HG03565 (cell line): ENCODE measurements around the gene STAG1.
"Not testable (repeated sequence)": the region's sequence is repeated elsewhere in the genome, so short reads cannot be mapped to it uniquely, and the experiment has no call there.

Source experiments
- ATAC-seq: cut with Tn5 transposase; IDR thresholded peaks from one replicate; pipeline ENCODE4 v1.9.1; 2021; ENCODE audit warnings: mild to moderate bottlenecking, moderate library complexity; ENCODE audit not compliant: unreplicated experiment

Gene STAG1

GRCh38 chr3:136752172-136752421 lies at the start of gene STAG1:
TSS of gene STAG1 (minus strand) at chr3:136752378. CDS start at chr3:136630898, 121,480 bp downstream.
- ATAC-seq = no peak

- ATAC-seq = not testable (repeated sequence)
These were observed 49.0 kb upstream of the STAG1 start for GRCh38 chr3:136801146-136801545.

- no peak for ATAC-seq
These were observed 40.6 kb upstream of the STAG1 start for GRCh38 chr3:136792556-136793330.

- no peak for ATAC-seq
These were observed 38.6 kb upstream of the STAG1 start for GRCh38 chr3:136790786-136791185.

- ATAC-seq = no peak
These were observed 37.8 kb upstream of the STAG1 start for GRCh38 chr3:136789976-136790375.

GRCh38 chr3:136788154-136788553 lies 36.0 kb upstream of the STAG1 start:
- no peak for ATAC-seq

- ATAC-seq = no peak
These were observed 35.2 kb upstream of the STAG1 start for GRCh38 chr3:136787349-136787748.

DNA sequence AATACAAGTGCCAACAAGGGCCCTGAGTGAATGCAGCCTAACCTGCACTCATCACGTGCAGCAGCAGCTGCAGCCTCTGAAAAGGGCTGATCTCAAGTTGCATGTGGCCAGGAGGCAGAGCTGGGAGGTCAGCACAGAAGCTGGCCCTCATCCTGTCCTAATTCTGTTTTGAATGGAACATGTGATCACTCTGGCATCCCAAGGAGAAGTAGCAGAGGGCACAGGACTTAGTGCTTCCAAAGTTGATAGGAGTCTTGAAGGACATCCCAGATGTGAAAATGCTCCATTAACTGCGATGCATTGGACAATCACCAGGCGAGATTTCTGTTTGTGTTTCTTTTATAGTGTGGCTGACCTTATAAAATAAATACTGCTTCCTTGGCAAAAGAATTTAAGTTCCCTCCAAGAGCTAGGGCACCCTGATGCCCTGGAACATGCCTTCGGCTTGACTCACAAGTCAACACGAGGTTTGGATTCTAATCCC lies 31.6 kb upstream of the STAG1 start:
- ATAC-seq = no peak

DNA sequence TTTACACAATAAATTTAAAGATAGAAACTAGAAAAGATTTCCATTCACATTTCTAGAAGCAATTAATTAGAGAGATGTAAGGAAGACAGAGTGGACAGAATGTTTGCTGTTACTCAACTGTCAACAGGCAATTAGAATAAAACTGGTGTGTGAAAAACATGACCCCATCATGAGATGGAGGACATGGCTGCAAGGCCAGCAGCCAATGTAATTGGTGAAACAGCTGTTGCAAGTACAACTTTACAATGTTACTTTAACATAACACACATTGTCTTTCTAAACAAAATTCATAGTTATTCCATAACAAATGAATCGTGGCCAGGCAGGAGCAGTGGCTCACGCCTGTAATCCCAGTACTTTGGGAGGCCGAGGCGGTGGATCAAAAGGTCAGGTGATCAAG lies 28.6 kb upstream of the STAG1 start:
- no peak for ATAC-seq

GRCh38 chr3:136778865-136779264 lies 26.7 kb upstream of the STAG1 start:
- no peak for ATAC-seq

- ATAC-seq = no peak
These were observed 20.5 kb upstream of the STAG1 start for GRCh38 chr3:136772709-136773108.

- ATAC-seq = not testable (repeated sequence)
These were observed 6.3 kb upstream of the STAG1 start for GRCh38 chr3:136758160-136759102.

DNA sequence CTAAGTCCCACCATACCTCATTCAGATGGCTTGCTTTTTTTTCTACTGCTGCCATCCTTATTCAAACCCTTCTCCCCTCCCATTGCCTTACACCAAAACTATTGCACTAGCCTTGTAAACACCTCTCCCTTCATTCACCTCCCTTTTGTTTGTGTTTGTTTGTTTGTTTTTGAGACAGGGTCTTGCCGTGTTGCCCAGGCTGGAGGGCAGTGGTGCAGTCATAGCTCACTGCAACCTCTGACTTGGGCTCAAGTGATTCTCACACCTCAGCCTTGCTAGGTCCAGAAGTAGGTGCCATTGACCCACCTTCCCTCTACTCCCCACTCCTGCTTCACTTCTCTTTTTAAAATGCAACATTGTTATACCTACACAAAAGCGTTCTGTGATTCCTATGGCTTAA lies 3.0 kb upstream of the STAG1 start:
- no peak for ATAC-seq

DNA sequence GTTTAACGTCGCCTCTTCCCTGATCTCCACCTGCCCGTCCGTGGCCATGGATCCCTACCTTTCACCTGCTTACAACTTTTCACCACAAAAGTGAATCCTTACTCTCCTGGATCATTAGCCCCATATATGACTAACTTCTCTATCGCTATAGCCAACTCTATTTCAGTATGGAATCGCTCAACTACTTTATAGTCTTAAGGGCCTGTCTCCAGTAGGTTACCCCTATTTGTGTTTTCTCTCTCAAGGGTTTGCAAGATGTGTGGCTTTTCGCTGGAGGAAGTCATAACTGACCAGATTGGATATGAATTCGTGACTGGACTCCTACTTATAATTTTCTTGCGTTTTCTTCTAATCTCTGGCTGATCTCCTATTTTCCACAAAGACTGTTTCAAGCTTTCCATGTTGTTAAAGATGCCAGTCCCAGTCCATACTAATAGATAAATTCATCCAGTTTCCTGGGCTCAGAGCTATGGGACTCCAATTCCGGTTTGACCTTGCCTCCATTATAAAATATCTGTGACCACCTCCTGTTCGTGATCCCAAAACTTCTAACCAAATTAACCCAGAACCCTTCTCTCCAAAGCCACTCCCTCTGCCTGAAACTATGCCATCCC lies 1.3 kb upstream of the STAG1 start:
- ATAC-seq = no peak

GRCh38 chr3:136752422-136753325 lies 496 bp upstream of the STAG1 start:
- ATAC-seq = peak; percentile 85

DNA sequence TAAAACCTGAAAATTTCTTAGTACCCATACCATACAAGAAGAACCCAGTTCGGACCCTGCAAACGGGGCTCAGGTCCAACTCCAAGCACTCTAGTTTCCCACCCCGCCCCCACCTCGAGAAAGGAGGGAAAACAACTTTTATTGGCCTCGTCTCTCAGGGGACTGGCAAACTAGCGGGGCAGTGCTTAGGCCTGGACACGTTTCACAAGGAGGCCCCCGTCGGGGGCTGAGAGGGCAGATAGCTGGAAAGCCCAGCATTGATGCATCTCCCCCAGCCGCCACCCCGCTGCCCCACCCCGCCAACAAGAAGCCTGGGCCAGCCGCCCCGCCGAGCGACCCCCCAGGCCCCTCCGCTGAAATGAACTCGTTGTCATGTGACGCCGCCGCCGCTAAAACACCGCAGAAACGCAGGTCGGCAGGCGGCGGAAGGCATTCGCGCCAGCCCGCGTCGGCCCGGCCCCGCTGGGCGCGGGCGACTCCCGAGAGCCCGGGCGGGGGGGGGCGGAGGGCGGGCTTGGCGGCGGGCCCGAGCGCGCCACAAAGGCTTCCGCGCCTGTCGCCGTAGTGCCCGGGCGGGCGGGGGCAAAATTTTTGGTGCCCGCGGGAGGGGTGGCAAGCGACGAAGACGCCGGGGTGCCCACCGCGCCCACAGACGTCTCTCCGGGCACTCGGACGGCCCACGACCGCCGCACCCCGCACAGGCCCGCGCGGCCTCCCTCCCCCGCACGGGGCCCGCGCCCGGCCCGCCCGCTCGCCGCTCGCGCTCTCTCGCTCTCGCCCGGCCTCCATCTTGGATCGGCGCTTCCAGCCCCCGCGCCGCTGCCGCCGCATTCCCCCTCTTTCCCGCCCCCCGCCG lies 634 bp downstream of the STAG1 start:
- no peak for ATAC-seq

DNA sequence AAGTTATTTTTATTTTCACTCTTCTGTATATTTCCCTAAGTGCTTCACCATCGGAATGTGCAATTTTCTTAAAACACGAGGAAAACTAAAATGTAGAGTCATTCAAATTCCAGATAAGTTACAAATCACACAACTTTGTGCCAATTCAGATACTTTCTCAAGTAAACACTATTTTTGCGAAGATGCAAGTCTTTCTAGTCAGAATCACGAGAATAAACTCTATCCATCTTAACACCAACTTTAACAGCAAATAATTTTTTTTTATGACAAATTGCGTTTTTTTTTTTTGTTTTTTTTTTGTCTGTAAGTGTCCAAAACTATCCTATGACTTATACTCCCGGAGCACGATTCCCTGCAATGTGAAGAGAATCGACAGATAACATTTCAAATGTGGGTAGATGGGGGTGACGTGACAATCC lies 1.3 kb downstream of the STAG1 start:
- ATAC-seq = no peak

DNA sequence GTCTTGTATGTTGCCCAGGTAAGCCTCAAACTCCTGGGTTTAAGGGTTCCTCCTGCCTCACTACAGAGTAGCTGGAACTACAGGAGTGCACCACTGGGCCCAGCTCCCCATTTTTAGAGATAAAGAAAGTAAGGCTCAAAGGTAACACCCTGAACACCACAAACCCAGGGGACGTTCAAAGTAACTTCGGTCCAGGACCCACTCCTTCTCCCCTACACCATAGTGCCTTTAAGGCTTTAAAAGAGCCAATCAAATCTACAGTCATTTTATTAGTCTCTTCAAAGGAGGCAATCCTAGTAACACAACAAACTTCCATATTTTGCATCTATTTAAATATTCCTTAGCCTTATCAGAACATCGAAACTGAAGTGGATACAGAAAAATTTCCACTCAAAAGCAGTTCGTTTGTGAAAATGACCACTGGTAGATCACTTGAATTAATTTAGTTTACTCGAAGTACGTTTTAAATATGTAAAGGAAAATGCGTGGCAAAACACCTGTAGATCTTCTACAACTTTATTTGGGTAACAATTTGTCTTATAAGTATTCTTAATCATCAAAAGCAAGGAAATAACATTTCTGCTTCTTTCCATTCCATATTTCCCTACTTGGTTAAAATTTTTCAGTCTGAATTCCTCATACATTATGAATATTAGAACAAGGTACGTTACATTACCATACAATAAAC lies 1.8 kb downstream of the STAG1 start:
- ATAC-seq = no peak

DNA sequence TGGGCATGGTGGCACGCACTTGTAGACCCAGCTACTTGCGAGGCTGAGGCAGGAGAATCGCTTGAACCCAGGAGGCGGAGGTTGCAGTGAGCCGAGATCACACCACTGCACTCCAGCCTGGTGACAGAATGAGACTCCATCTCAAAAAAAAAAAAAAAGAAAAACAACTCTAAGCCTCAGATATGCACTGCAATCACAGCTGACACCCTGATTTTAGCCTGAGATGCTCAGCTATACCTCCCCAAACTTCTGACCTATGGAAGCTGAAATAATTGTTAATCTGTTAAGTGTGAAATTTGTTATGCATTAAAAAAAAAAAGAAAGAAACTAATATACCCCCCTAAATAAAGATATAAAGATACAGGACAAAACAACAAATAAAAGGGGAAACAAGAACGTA lies 2.6 kb downstream of the STAG1 start:
- ATAC-seq = not testable (repeated sequence)
